Measurements from ENCODE around the gene TUBB6. TPM values are rescaled to one million over a fixed set of nuclear protein-coding genes. Genes with fewer than 3 reads are reported as not detected.

Gene TUBB6
- total and polyA plus RNA-seq, 2 donors (not counting 1 experiment from before 2014, with no cell fraction given), result 30.4 to 58.7 TPM

GRCh38 chr18:12359515-12359927, 51.5 kb downstream of the TUBB6 start:
- DNase-seq, result no peak
- intact Hi-C loops (cut with micrococcal nuclease), result no loop called here
- no peaks in the 10 kb centered on the region for H3K9me3 Mint-ChIP-seq (ENCODE audit: insufficient read depth)
- H3K4me1 Mint-ChIP-seq, result no peaks in the 10 kb centered on the region
- H4K20me1 ChIP-seq (ENCODE audit: control insufficient read depth, insufficient read depth, low read length, poor library complexity, severe bottlenecking), result no peaks in the 10 kb centered on the region
- peaks cover 15 to 70% of the 10 kb centered on the region in 2 experiments for H3K36me3 ChIP-seq (replicated peaks in 1 of 2; ENCODE audit: control extremely low read depth in 1 of 2, control insufficient read depth in 1 of 2, extremely low read depth in 1 of 2, insufficient read depth in 2 of 2, low read length in 1 of 2)
- no peak overlapping the region for H3K27ac Mint-ChIP-seq
- WGBS (ENCODE audit: insufficient coverage), result 83% methylated on average over 2 of the region's 5 CpGs
- H3K4me3 Mint-ChIP-seq, result no peak overlapping the region
- no peak overlapping the region for H2AFZ ChIP-seq (ENCODE audit: insufficient read depth, low read depth, low read length, poor library complexity, severe bottlenecking)
- H3K27me3 Mint-ChIP-seq, result no peaks in the 10 kb centered on the region
- no peaks in the 10 kb centered on the region for H3K9me3 ChIP-seq (ENCODE audit: control extremely low read depth in 1 of 3, control insufficient read depth in 2 of 3, insufficient read depth in 1 of 3, low read length in 2 of 3)
- no peak for ATAC-seq (ENCODE audit: low read depth)
- H3K79me2 ChIP-seq (ENCODE audit: control insufficient read depth, insufficient read depth, low read length), result peaks cover 8% of the 10 kb centered on the region
- H3K9ac ChIP-seq (ENCODE audit: low read length), result no peak overlapping the region
- POLR2A ChIA-PET, result no interaction called here
- CTCF ChIA-PET, result no interaction called here
- TF ChIP-seq EZH2 (IDR thresholded peaks at IDR 0.05; ENCODE audit: borderline replicate concordance, insufficient read depth, low read depth, low read length, poor library complexity, severe bottlenecking), result no peak
- no peak overlapping the region for H3K4me3 ChIP-seq (ENCODE audit: control extremely low read depth in 1 of 5, extremely low read depth in 1 of 5, insufficient read depth in 1 of 5, low read depth in 2 of 5, low read length in 4 of 5)
- no peaks in the 10 kb centered on the region for H3K27me3 ChIP-seq (replicated peaks in 1 of 4; ENCODE audit: control extremely low read depth in 1 of 4, control insufficient read depth in 3 of 4, insufficient read depth in 4 of 4, low read length in 3 of 4)
- no peaks in the 10 kb centered on the region for H3K4me1 ChIP-seq (ENCODE audit: control insufficient read depth in 2 of 2, insufficient read depth in 2 of 2, low read length in 2 of 2)
- no peak overlapping the region for H3K4me2 ChIP-seq (replicated peaks; ENCODE audit: low read depth, low read length, poor library complexity, severe bottlenecking)
- H3K27ac ChIP-seq (ENCODE audit: low read length in 2 of 2), result no peak overlapping the region

GRCh38 chr18:12361770-12362378, 53.8 kb downstream of the TUBB6 start:
- WGBS (ENCODE audit: insufficient coverage), result 70% methylated on average over 1 of the region's 3 CpGs
- Histone ChIP-seq H3K4me1 (ENCODE audit: control insufficient read depth in 2 of 2, insufficient read depth in 2 of 2, low read length in 2 of 2) (no peaks in the 10 kb centered on the region), H4K20me1 (ENCODE audit: control insufficient read depth, insufficient read depth, low read length, poor library complexity, severe bottlenecking) (no peaks in the 10 kb centered on the region), H3K4me3 (ENCODE audit: control extremely low read depth in 1 of 5, extremely low read depth in 1 of 5, insufficient read depth in 1 of 5, low read depth in 2 of 5, low read length in 4 of 5) (no peak overlapping the region), H3K36me3 (replicated peaks in 1 of 2; ENCODE audit: control extremely low read depth in 1 of 2, control insufficient read depth in 1 of 2, extremely low read depth in 1 of 2, insufficient read depth in 2 of 2, low read length in 1 of 2) (peaks cover 11 to 77% of the 10 kb centered on the region in 2 experiments), H2AFZ (ENCODE audit: insufficient read depth, low read depth, low read length, poor library complexity, severe bottlenecking) (no peak overlapping the region), H3K9ac (ENCODE audit: low read length) (no peak overlapping the region), H3K27me3 (replicated peaks in 1 of 4; ENCODE audit: control extremely low read depth in 1 of 4, control insufficient read depth in 3 of 4, insufficient read depth in 4 of 4, low read length in 3 of 4) (no peaks in the 10 kb centered on the region), H3K9me3 (ENCODE audit: control extremely low read depth in 1 of 3, control insufficient read depth in 2 of 3, insufficient read depth in 1 of 3, low read length in 2 of 3) (no peaks in the 10 kb centered on the region), H3K79me2 (ENCODE audit: control insufficient read depth, insufficient read depth, low read length) (peaks cover 5% of the 10 kb centered on the region), H3K4me2 (replicated peaks; ENCODE audit: low read depth, low read length, poor library complexity, severe bottlenecking) (no peak overlapping the region), H3K27ac (ENCODE audit: low read length in 2 of 2) (no peak overlapping the region)
- H3K9me3 Mint-ChIP-seq (ENCODE audit: insufficient read depth), result no peaks in the 10 kb centered on the region
- intact Hi-C loops (cut with micrococcal nuclease), result no loop called here
- no peaks in the 10 kb centered on the region for H3K27me3 Mint-ChIP-seq
- H3K27ac Mint-ChIP-seq, result no peak overlapping the region
- H3K4me3 Mint-ChIP-seq, result no peak overlapping the region
- ChIA-PET CTCF (no interaction called here), POLR2A (no interaction called here)
- TF ChIP-seq CTCF (IDR thresholded peaks at IDR 0.05) (no peak), EZH2 (IDR thresholded peaks at IDR 0.05; ENCODE audit: borderline replicate concordance, insufficient read depth, low read depth, low read length, poor library complexity, severe bottlenecking) (no peak)
- no peak for DNase-seq
- no peak for ATAC-seq (ENCODE audit: low read depth)
- no peaks in the 10 kb centered on the region for H3K4me1 Mint-ChIP-seq
